Measurements from ENCODE around the gene LDLRAD4.

The LDLRAD4 gene

DNA sequence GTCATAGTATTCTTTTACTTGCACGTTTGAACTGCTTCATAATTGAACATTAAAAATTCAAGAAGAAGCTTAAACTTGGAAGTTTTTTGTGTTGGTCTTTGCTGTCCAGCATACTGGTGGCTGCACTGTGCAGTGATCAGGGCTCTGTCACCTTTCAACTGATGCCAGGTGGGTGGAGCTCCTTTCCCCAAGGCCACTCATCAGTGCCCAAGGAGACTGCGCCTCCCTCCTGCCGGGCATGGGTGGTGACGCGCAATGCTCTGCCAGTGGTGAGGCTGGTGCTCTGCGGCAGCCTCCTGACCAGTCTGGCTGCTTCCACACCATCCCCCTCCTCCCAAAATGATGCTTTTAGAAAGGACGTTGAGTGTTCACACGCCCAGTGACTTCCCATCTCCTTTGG is 16.0 kb upstream of the LDLRAD4 start:
- DNase-seq (ENCODE audit: low read depth): no peak

DNA sequence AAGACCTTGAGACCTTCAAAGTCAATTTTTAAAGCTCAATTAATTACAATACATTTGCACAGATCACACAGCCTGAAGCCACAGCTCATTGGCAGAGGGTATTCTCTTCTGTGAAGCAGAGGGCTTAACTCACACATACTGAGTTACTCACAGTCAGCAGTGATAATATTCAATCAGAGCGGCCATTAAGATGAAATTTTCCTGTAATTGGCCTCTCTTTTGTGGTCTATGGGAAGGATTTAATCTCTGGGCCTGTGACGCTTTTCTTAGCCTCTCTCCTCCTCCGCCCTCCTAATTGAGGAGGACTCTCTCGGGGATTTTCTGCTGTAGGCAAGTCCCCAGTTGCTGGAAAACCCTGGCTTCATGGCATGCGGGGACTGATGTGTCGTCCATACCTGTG is 12.3 kb upstream of the LDLRAD4 start:
- DNase-seq (ENCODE audit: low read depth): no peak

- DNase-seq (ENCODE audit: low read depth): no peak
These were observed 11.3 kb upstream of the LDLRAD4 start for GRCh38 chr18:13207294-13207693.

DNA sequence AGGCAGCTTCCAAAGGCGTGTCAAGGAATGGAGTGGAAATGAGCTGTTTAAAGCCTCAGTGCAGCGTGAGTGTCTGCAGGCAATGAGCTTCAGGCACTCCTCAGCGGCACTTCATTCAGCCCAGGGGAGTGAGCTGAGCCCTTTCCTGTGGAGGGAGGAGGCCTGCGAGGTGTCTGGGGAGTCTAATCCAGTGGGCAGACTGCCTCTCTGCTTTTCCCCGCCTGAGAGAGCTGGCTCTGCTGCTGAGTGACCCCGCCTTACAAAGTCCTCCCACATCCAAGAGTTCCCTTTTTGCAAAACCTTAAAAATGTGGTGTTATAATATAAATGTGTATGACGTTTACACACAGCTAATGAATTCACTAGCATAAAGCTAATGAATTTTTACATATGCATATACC is 7.0 kb upstream of the LDLRAD4 start:
- no peak for DNase-seq (ENCODE audit: low read depth)

GRCh38 chr18:13213036-13213795 is 5.3 kb upstream of the LDLRAD4 start:
- DNase-seq (ENCODE audit: low read depth): no peak

- no peak for DNase-seq (ENCODE audit: low read depth)
These were observed 4.0 kb upstream of the LDLRAD4 start for GRCh38 chr18:13214609-13215008.

- peak; percentile 32 for DNase-seq (ENCODE audit: low read depth)
These were observed 2.4 kb upstream of the LDLRAD4 start for GRCh38 chr18:13216092-13216582.

GRCh38 chr18:13216711-13217465 is 1.7 kb upstream of the LDLRAD4 start:
- peak; percentile 26 for DNase-seq (ENCODE audit: low read depth)

- peak; percentile 36 for DNase-seq (ENCODE audit: low read depth)
These were observed 1.0 kb upstream of the LDLRAD4 start for GRCh38 chr18:13217466-13217961.

DNA sequence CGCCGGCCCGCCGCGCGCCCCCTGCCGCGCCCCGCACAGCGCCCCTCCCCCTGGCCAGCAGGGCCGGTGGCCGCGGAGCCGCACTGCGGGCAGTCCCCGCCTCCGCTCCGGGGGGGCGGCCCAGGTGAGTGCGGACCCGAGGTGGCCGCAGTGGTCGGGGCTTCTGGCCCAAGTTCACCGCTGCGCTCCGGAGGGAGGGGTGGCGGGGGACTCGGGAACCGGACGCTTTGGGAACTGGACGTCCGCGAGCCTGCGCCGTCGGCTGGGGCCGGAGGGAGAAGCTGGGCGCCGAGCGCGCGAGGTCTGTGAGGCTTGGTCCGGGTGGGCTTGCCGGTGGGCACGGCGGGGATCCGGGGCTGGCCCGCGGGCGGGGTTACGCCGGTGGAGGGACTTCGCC is 591 bp upstream of the LDLRAD4 start:
- DNase-seq (ENCODE audit: low read depth): no peak

DNA sequence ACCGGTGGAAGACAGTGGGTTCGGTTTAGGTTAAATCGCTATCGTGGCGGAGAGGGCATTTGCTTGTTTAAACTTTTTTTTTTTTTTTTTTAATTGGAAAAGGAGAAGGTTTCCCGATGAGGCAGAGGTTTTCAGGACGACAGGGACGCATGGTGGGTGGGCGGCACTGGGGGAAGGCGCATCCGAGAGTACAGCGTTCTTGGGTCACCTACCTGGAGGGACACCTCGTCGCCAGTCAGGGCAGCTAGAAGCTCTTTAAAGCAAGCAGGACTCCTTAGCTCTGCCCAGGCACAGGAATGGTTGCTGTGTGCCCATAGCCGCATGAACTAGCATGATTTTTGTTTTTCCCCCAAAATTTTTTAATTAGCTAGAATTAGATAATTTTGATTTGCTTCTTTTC is 437 bp downstream of the LDLRAD4 start:
- DNase-seq (ENCODE audit: low read depth): no peak

GRCh38 chr18:13219593-13220159 is 1.1 kb downstream of the LDLRAD4 start:
- DNase-seq (ENCODE audit: low read depth): no peak

- no peak for DNase-seq (ENCODE audit: low read depth)
These were observed 1.9 kb downstream of the LDLRAD4 start for GRCh38 chr18:13220361-13220991.

- DNase-seq (ENCODE audit: low read depth): no peak
These were observed 3.6 kb downstream of the LDLRAD4 start for GRCh38 chr18:13221869-13222855.

- DNase-seq (ENCODE audit: low read depth): no peak
These were observed 4.3 kb downstream of the LDLRAD4 start for GRCh38 chr18:13222856-13223281.

DNA sequence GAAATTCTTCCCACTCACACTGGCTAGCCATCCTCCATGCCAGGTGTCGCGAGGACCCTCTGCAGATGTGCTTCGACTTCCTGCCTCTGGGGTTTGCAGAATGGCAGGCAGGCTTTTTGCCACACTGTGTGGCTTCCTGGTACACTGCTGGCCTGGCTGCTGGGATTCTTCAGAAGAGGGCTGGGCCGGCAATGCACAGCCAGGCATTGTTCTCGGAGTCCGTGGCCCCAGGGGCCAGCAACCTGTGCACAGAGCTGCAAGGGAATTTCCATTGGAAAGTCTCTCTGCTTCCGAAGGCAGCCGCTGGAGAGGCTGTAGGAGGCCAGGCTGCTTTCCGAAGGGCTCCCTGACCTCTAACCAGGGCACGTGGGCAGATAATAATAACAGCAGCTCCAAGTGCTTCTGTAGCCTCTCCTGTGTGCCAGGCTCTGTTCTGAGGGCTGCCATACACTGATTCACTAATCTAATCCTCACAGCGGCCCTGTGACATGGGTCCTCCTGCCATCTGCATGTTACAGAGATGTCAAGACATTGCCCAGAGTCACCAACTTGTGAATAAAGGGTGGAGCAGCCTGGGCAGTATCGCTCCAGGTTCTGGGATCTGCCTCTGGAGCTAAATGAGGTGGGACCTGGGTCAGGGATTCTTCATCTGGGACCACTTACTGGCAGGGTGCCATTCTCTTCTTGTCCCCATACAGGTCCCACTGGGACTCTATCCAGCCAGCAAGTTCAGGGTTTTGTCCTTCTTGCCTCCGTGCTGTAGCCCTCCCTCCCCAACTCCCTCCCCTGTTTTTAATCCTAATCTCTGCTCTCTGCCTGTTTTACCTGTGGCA is 5.0 kb downstream of the LDLRAD4 start:
- DNase-seq (ENCODE audit: low read depth): no peak

GRCh38 chr18:13225261-13225660 is 6.7 kb downstream of the LDLRAD4 start:
- no peak for DNase-seq (ENCODE audit: low read depth)

DNA sequence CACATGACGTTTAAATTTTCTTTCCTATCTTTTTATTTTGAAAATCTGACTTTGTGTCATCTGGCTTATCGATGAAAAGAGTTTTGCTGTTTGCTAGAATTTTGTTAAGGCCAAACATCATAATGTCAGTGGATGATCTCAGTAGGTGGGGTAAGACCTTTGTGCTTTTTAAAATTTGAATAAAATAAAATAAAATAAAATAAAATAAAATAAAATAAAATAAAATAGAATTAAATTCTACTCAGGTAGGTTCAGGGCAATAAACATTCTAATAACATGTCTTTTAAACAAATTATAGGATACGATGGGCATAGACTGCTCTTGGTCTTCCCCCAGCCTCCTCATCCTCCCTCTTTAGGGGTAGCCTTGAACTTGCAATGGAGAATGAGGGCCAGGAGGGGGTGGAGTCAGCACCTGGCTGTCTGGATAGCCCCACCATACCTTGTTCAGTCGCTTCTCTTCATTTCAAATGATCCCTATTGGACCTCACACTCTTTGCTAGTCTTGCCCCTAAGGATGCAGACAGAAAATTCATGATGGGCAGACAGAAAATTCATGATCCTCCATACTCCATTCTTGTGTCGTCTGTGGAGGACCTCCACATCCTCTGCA is 8.1 kb downstream of the LDLRAD4 start:
- no peak for DNase-seq (ENCODE audit: low read depth)

DNA sequence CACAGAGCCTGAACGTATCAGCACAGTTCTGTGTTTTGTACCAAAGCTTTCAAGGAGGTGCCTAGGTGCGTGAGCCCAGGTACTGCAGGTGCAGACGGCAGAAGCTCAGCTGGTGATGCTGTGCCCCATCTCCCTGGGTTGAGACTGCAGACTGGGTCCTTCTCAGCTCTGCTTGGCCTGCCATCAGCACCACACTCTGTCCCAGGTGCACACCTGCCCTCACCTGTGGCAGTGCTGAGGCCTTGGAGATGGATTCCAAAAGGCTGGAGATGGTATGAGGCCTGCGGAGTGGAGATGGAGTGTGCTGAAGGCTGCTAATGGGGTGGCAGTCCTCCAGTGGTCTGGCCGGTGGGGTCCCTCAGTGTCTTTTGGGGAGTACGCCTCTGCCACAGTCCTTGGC is 9.3 kb downstream of the LDLRAD4 start:
- no peak for DNase-seq (ENCODE audit: low read depth)

Measured in activated T-helper 1 cell treated with Interleukin-2 at 50 U/mL for 16 hours (primary cell).